Heart right ventricle (tissue), 16 donors: ENCODE measurements around the gene EMC8. TPM values are rescaled to one million over a fixed set of nuclear protein-coding genes. Genes with fewer than 3 reads are reported as not detected.
A peak's percentile ranks its signal among the peaks of the same experiment; 100 is the strongest.

Experiments
- ATAC-seq, 8 donors: fragments of 200-7000 bp; cut with Tn5 transposase; one replicate each; pipeline ENCODE4 v1.9.1; 2020; ENCODE audit warnings: mild to moderate bottlenecking in 8 of 8, moderate library complexity in 8 of 8, moderate number of reproducible peaks in 1 of 8
- DNase-seq, 2 donors: peaks; one replicate each; pipeline ENCODE4 v3.0.0-alpha.2; 2020
- H3K27ac ChIP-seq, 10 donors: fragments of 200-600 bp; sonication (generic) in 2 of 10; one replicate each; pipeline versions ENCODE4 v1.5.0 to v1.8.0; 2020 to 2022; ENCODE audit warnings: mild to moderate bottlenecking in 3 of 10
- H3K27me3 ChIP-seq, 7 donors: fragments of 200-600 bp; one replicate each; pipeline ENCODE4 v1.8.0; 2021 to 2022; ENCODE audit warnings: mild to moderate bottlenecking in 2 of 7
- H3K36me3 ChIP-seq, 9 donors: fragments of 200-600 bp; sonication (generic) in 1 of 9; one replicate each; pipeline versions ENCODE4 v1.5.0 to v1.8.0; 2020 to 2022; ENCODE audit warnings: mild to moderate bottlenecking in 2 of 9
- H3K4me1 ChIP-seq, 9 donors: fragments of 200-600 bp; sonication (generic) in 1 of 9; one replicate each; pipeline versions ENCODE4 v1.5.0 to v1.8.0; 2020 to 2022; ENCODE audit warnings: mild to moderate bottlenecking in 4 of 9
- H3K4me3 ChIP-seq, 10 donors: fragments of 200-600 bp; sonication (generic) in 2 of 10; one replicate each; pipeline versions ENCODE4 v1.5.0 to v1.8.0; 2020 to 2022; ENCODE audit warnings: mild to moderate bottlenecking in 7 of 10, moderate library complexity in 2 of 10
- H3K9me3 ChIP-seq, 11 donors: fragments of 200-600 bp in 10 of 11; sonication (generic) in 2 of 11; one replicate each; pipeline versions ENCODE4 v1.5.0 to v1.8.0; 2013 to 2022; ENCODE audit warnings: mild to moderate bottlenecking in 2 of 11, control low read depth in 1 of 11, moderate library complexity in 1 of 11
- CTCF ChIP-seq, 9 donors: fragments of 200-600 bp; sonication (generic) in 2 of 9; IDR thresholded peaks; one replicate each; pipeline versions ENCODE4 v1.5.0 to v1.8.0; 2021 to 2022; ENCODE audit warnings: antibody characterized with exemption in 9 of 9, mild to moderate bottlenecking in 5 of 9, moderate library complexity in 1 of 9
- WGBS, 2 donors: extraction: QIAGEN DNeasy Blood & Tissue Kit; methylation state at CpG; one replicate each; pipeline ENCODE4 v1.1.7; 2013; ENCODE audit warnings: inconsistent platforms in 1 of 2; 5-methylcytosine and 5-hydroxymethylcytosine counted together
- intact Hi-C, 10 donors: fragments of 100-400 bp; cut with DNase I; formaldehyde crosslinking; loops; one replicate each; pipeline versions ENCODE4 v1.11.1 to v1.14.2; 2022
- polyA plus RNA-seq, 2 donors: library from polyadenylated mRNA; stranded (reverse); fragments of 200-250 nt; gene quantifications; one replicate each; pipeline ENCODE4 v1.2.3, GENCODE V29; 2013
- total RNA-seq, 10 donors: library from RNA; stranded (reverse); fragmentation: NEBNext Ultra II Directional in 3 of 10; extraction: Animal tissue kit (Norgen Biotek cat#: 25700) in 3 of 10; gene quantifications; one replicate each; pipeline versions ENCODE4 v1.2.1 to v1.2.4, GENCODE V29; 2021 to 2023
- donor health status: Arrhythmogenic right ventricular cardiomyopathy.
- donor health status: ischemic (EF 13 %, LVEDD 7.1; RV severe dilation, severe dysfunction).
- donor health status: healthy with polysubstance abuse.
- donor health status: DM: no; HTN: yes; CAD: no.
- donor health status: DM: no; HTN: no; CAD: no.
- donor health status: ischemic (EF 25% LVEDD 6.9; RV normal size, moderate dysfunction).
- donor health status: ischemic (EF 25% LVEDD 5.7; RV mildly dilated, moderate dysfunction).
- donor health status: healthy.
- donor health status: DM: yes; HTN: yes; CAD: no.
- donor health status: Ischemic cardiomyopathy.
- donor health status: ischemic (EF 35%, LVEDD 5.7; RV mildly dilated, moderate dysfunction).
- donor health status: nonischemic (EF 11% LVEDD 7.7; RV severe dilation, severe dysfunction).
- donor health status: DM: yes; HTN: yes; CAD: no.
- donor health status: PGD.
- donor health status: ischemic (EF 29% LVEDD 5.4; RV normal size, mild dysfunction).
- donor health status: nonischemic (EF 23%, LVEDD 6.1; RV moderate dilation, normal function).

The EMC8 gene
- total and polyA plus RNA-seq, 12 donors = 6.2 to 29.0 (median 25.3) TPM

GRCh38 chr16:85753976-85754375 lies 45.4 kb downstream of the EMC8 start:
- H3K4me1 ChIP-seq = peaks cover 5 to 42% (median 29%) of the 10 kb centered on the region in 9 donors
- TF ChIP-seq CTCF (IDR thresholded peaks at IDR 0.05) = no peak
- H3K36me3 ChIP-seq = no peaks in the 10 kb centered on the region
- H3K9me3 ChIP-seq = no peaks in the 10 kb centered on the region
- no peak for DNase-seq
- H3K27ac ChIP-seq = no peak overlapping the region
- no peak overlapping the region for H3K4me3 ChIP-seq
- H3K27me3 ChIP-seq = peaks cover 0 to 31% (median 6%) of the 10 kb centered on the region in 7 donors
- intact Hi-C loops = no loop called here
- ATAC-seq = no peak
- WGBS, 2 donors = 82 to 89% methylated on average over 7 of the region's 7 CpGs

- WGBS, 2 donors = 74 to 75% methylated on average over 6 of the region's 6 CpGs
These were observed 45.8 kb downstream of the EMC8 start for GRCh38 chr16:85753559-85753958.

DNA sequence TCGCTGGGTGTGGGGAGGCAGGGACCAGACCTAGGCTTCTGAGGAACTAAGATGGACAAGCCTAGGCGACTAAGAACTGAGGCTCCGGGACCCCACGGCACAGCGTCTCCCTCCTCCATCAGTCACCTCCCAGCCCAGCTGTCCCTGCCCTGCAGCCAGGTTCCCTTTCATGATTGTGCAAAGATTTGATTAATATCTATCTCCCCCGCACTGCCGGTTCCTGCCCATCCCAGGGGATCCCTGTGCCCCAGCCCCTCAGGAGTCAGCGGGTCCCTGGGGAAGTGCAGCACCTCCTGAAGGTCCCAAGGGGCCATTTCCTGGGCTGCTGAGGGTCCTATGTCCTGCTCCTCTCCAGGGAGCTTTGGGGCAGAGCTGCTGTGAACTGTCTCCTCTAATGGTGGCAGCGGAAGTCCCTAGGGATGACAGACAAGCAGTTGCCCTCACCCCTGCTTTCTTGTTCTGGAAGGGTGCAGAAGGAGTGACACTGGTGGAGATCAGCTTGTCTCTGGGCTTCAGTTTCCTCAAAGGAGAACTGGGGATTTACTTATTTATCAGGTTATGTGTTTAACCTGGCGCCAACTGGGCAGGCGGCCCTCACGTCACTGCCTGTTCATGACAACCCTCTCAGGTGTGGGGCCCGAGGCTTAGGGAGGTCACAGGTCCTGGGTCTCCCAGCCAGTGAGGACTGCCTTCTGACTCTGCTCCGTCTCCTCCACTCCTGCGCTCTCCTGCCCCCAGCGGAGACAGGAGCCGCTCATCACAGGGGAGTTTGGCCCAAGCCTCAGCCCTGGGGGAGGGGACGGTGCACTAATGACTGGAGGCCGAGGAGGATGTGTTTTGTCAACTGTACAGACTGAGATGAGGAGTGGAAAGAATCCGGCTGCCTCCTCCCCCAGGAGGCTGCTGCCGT lies 46.6 kb downstream of the EMC8 start:
- intact Hi-C loops = no loop called here
- ATAC-seq (peak; percentile 16 to 58 (median 42)), DNase-seq (peak; percentile 23 to 27)
- peak in 4 of 9 donors; percentile 12 to 38 (median 22) for TF ChIP-seq CTCF (IDR thresholded peaks at IDR 0.05)
- Histone ChIP-seq H3K27ac (no peak overlapping the region), H3K9me3 (no peaks in the 10 kb centered on the region), H3K4me3 (no peak overlapping the region), H3K36me3 (no peaks in the 10 kb centered on the region), H3K4me1 (peaks cover 5 to 42% (median 29%) of the 10 kb centered on the region in 9 donors), H3K27me3 (peaks cover 0 to 31% (median 6%) of the 10 kb centered on the region in 7 donors)
- WGBS, 2 donors = 40 to 47% methylated on average over 21 of the region's 21 CpGs

More at GRCh38 chr16:85753559-85753958, 45.8 kb downstream of the EMC8 start:
- ATAC-seq (no peak), DNase-seq (no peak)
- H3K4me1 ChIP-seq = peaks cover 5 to 42% (median 29%) of the 10 kb centered on the region in 9 donors
- no peak for TF ChIP-seq CTCF (IDR thresholded peaks at IDR 0.05)
- peaks cover 0 to 31% (median 6%) of the 10 kb centered on the region in 7 donors for H3K27me3 ChIP-seq
- H3K4me3 ChIP-seq = no peak overlapping the region
- intact Hi-C loops = no loop called here
- H3K36me3 ChIP-seq = no peaks in the 10 kb centered on the region
- no peaks in the 10 kb centered on the region for H3K9me3 ChIP-seq
- H3K27ac ChIP-seq = no peak overlapping the region

DNA sequence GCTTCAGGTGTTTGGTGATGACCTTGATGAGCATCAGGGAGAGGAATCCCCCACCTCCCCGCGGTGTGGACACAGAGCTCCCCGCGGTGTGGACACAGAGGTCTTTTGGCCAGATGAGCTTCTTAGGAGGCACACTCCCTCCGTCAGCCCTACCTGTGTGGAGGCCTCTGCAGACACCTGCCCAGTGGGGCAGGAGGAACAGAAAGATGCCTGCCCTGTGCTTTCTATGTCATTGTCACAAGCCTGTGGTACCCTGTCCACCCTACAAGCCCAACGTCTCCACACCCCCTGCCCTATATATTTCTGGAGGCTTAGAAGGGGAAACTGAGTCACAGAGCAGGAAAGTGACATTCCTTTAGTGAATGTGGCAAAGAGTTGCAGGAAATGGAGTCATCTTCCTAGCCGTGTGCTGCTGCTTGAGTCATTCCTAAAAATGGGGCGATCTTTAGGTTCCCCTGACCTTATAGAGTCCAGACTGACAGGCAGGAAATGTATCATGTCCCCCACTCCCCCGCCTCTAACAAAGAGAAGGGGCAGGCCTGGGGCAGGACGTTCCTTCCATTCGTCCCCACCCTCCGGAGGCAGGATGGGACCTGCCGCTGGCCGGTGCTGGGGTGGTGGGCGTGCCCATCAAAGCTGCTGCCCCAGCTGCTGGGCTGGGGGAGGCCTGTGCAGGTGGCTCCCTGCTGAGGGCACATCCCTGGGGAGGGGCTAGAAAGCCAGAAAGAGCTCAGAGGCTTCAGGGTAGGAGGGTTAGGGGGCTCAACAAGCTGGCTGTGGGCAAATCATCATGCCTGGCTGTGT lies 47.4 kb downstream of the EMC8 start:
- WGBS, 2 donors = 34 to 38% methylated on average over 15 of the region's 15 CpGs
- Histone ChIP-seq H3K27ac (peak overlapping the region in 1 of 10 donors; percentile 61), H3K27me3 (peaks cover 0 to 31% (median 6%) of the 10 kb centered on the region in 7 donors), H3K36me3 (no peaks in the 10 kb centered on the region), H3K4me3 (peak overlapping the region in 1 of 10 donors; percentile 45), H3K9me3 (no peaks in the 10 kb centered on the region), H3K4me1 (peaks cover 5 to 42% (median 29%) of the 10 kb centered on the region in 9 donors)
- TF ChIP-seq CTCF (IDR thresholded peaks at IDR 0.05) = no peak
- ATAC-seq (peak in 1 of 8 donors; percentile 16), DNase-seq (no peak)
- intact Hi-C loops = no loop called here
